ENCODE results near the gene HSPH1. TPM values are rescaled to one million over a fixed set of nuclear protein-coding genes. Genes with fewer than 3 reads are reported as not detected.

HSPH1 gene
- total and polyA plus RNA-seq, 2 of the 8 experiments (the other 6 are each of a cell fraction or from before 2014, with no cell fraction given) = 14.2 to 145 TPM

GRCh38 chr13:31114641-31115040 lies 47.1 kb downstream of the HSPH1 start:
- Histone ChIP-seq H3K27me3 (replicated peaks in 1 of 4; ENCODE audit: control insufficient read depth in 3 of 4, extremely low read depth in 1 of 4, insufficient read depth in 3 of 4, low read length in 3 of 4) (no peaks in the 10 kb centered on the region; a peak in 1 of 7 replicates), H3K4ac (replicated peaks; ENCODE audit: insufficient read length, low read depth, low read length) (no peak overlapping the region), H3K4me3 (ENCODE audit: extremely low read depth in 1 of 4, insufficient read depth in 2 of 4, low read depth in 3 of 4, low read length in 4 of 4) (no peak overlapping the region), H3K14ac (ENCODE audit: insufficient read length) (no peak overlapping the region), H2AFZ (ENCODE audit: low read length) (no peak overlapping the region), H3K4me1 (replicated peaks in 1 of 4; ENCODE audit: control insufficient read depth in 3 of 4, insufficient read depth in 4 of 4, low read length in 3 of 4) (no peaks in the 10 kb centered on the region), H3K23me2 (ENCODE audit: low read depth, low read length) (no peaks in the 10 kb centered on the region), H3K79me2 (ENCODE audit: control insufficient read depth in 1 of 2, insufficient read depth in 2 of 2, low read length in 2 of 2) (no peaks in the 10 kb centered on the region), H2AK5ac (ENCODE audit: low read depth, low read length) (no peak overlapping the region), H4K91ac (replicated peaks; ENCODE audit: insufficient read length, low read length) (no peak overlapping the region), H3K9ac (replicated peaks in 1 of 4; ENCODE audit: extremely low read depth in 1 of 4, low read depth in 3 of 4, low read length in 3 of 4) (no peak overlapping the region), H3K36me3 (ENCODE audit: control insufficient read depth in 2 of 4, insufficient read depth in 4 of 4, low read length in 3 of 4) (no peaks in the 10 kb centered on the region), H3K4me2 (ENCODE audit: insufficient read depth in 1 of 2, low read depth in 2 of 2, low read length in 2 of 2) (no peak overlapping the region), H3K23ac (ENCODE audit: insufficient read length) (no peak overlapping the region), H3K18ac (ENCODE audit: extremely low read depth, low read length) (no peak overlapping the region), H2BK15ac (ENCODE audit: low read length) (no peak overlapping the region), H4K5ac (ENCODE audit: insufficient read length, low read depth, low read length) (no peak overlapping the region), H2BK12ac (ENCODE audit: low read depth, low read length) (no peak overlapping the region), H3K9me3 (ENCODE audit: insufficient read depth in 2 of 2, low read depth in 1 of 2, low read length in 1 of 2) (no peaks in the 10 kb centered on the region), H2BK20ac (ENCODE audit: low read length) (no peak overlapping the region), H3K79me1 (ENCODE audit: low read depth, low read length) (no peaks in the 10 kb centered on the region), H3K56ac (replicated peaks; ENCODE audit: insufficient read length, low read depth, low read length) (no peak overlapping the region), H4K20me1 (replicated peaks in 1 of 2; ENCODE audit: control insufficient read depth in 1 of 2, insufficient read depth in 2 of 2, low read length in 2 of 2) (no peaks in the 10 kb centered on the region), H2BK5ac (ENCODE audit: low read depth, low read length) (no peak overlapping the region), H4K8ac (ENCODE audit: extremely low read depth, insufficient read depth, low read length) (no peak overlapping the region), H3K27ac (ENCODE audit: low read depth, low read length) (no peak overlapping the region), H2BK120ac (replicated peaks; ENCODE audit: low read depth, low read length) (no peak overlapping the region)
- WGBS, 2 experiments (ENCODE audit: extremely low coverage in 1 of 2, insufficient coverage in 1 of 2, insufficient read length in 1 of 2, insufficient replicate concordance in 2 of 2, low coverage in 1 of 2, low lambda C conversion rate in 2 of 2, missing lambda C conversion rate in 1 of 2) = 81% methylated on average over 4 of the region's 4 CpGs; no CpG with 5 or more reads in 1 of the 2 experiments
- ChIA-PET POLR2A (ENCODE audit: partially characterized antibody) (no interaction called here), CTCF (ENCODE audit: partially characterized antibody) (interaction anchor here (2.6 kb wide), 1 partner anchor 9 kb away, joined by 13 read pairs; no protein-coding TSS in a partner anchor)
- FAIRE-seq = no peak
- DNase-seq (ENCODE audit: low read depth in 1 of 2, low spot score in 2 of 2) = no peak
- TF ChIP-seq MAX (IDR thresholded peaks at IDR 0.05) (no peak), CEBPB (IDR thresholded peaks at IDR 0.05; ENCODE audit: low read depth, low read length) (no peak), GTF2F1 (IDR thresholded peaks at IDR 0.05; ENCODE audit: borderline replicate concordance, low read depth, low read length) (no peak), CBX5 (IDR thresholded peaks at IDR 0.05; ENCODE audit: low read depth, low read length) (no peak), SUZ12 (IDR thresholded peaks at IDR 0.05; ENCODE audit: low read length) (no peak), HDAC2 (IDR thresholded peaks at IDR 0.05; ENCODE audit: borderline replicate concordance in 1 of 2, low read depth in 2 of 2, low read length in 2 of 2) (no peak), FOSL1 (IDR thresholded peaks at IDR 0.05; ENCODE audit: insufficient read depth, low read depth, low read length) (no peak), SP1 (IDR thresholded peaks at IDR 0.05; ENCODE audit: low read depth, low read length) (no peak), YY1 (IDR thresholded peaks at IDR 0.05; ENCODE audit: low read depth, low read length) (no peak), NANOG (IDR thresholded peaks at IDR 0.05; ENCODE audit: insufficient read depth, low read depth, low read length, poor library complexity, severe bottlenecking) (no peak)

All from H1 (cell line).